Transverse colon (tissue), 4 donors: ENCODE data around the gene SUMO2.
"Not testable (repeated sequence)": the region's sequence is repeated elsewhere in the genome, so short reads cannot be mapped to it uniquely, and the experiment has no call there.

Source experiments
- EP300 ChIP-seq: sonication (generic); formaldehyde crosslinking; IDR thresholded peaks from one replicate; pipeline ENCODE4 v1.6.1; 2017; ENCODE audit warnings: antibody characterized with exemption, low read depth
- POLR2A ChIP-seq: fragments of 450-650 bp; IDR thresholded peaks from one replicate; pipeline ENCODE4 v1.6.1; 2016; ENCODE audit warnings: antibody characterized with exemption, mild to moderate bottlenecking, moderate library complexity
- POLR2AphosphoS5 ChIP-seq, 3 donors: sonication (generic); formaldehyde crosslinking; IDR thresholded peaks; one replicate each; pipeline ENCODE4 v1.6.1; 2016; ENCODE audit warnings: antibody characterized with exemption in 3 of 3
- TF ChIP-seq, protein P1 (sequence below), 5 experiments: fragments of 200-600 bp in 3 of 5; fragments of 450-650 bp in 2 of 5; sonication (generic) in 3 of 5; IDR thresholded peaks; 1 replicate in 2 of 5; 2 replicates in 3 of 5; pipeline ENCODE4 v1.5.1; 2016 to 2017; ENCODE audit warnings: antibody characterized with exemption in 5 of 5, inconsistent platforms in 3 of 5, mild to moderate bottlenecking in 2 of 5, moderate library complexity in 1 of 5

DNA sequence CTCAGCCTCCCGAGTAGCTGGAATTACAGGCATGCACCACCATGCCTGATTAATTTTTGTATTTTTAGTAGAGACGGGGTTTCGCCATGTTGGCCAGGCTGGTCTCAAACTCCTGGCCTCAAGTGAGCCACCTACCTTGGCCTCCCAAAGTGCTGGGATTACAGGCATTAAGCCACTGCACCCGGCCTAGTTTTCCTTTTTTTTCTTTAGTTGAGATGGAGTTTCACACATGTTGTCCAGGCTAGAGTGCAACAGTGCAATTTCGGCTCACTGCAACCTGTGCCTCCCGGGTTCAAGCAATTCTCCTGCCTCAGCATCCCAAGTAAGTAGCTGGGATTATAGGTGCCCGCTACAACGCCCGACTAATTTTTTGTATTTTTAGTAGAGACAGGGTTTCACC is 45.0 kb downstream of the SUMO2 start:
- not testable (repeated sequence) for TF ChIP-seq POLR2A; POLR2AphosphoS5 (IDR thresholded peaks at IDR 0.05); EP300
- TF ChIP-seq, protein P1, sequence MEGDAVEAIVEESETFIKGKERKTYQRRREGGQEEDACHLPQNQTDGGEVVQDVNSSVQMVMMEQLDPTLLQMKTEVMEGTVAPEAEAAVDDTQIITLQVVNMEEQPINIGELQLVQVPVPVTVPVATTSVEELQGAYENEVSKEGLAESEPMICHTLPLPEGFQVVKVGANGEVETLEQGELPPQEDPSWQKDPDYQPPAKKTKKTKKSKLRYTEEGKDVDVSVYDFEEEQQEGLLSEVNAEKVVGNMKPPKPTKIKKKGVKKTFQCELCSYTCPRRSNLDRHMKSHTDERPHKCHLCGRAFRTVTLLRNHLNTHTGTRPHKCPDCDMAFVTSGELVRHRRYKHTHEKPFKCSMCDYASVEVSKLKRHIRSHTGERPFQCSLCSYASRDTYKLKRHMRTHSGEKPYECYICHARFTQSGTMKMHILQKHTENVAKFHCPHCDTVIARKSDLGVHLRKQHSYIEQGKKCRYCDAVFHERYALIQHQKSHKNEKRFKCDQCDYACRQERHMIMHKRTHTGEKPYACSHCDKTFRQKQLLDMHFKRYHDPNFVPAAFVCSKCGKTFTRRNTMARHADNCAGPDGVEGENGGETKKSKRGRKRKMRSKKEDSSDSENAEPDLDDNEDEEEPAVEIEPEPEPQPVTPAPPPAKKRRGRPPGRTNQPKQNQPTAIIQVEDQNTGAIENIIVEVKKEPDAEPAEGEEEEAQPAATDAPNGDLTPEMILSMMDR (IDR thresholded peaks at IDR 0.05), result not testable (repeated sequence)
